IMR-90 (cell line): ENCODE measurements around the gene RASL11A. TPM values are rescaled to one million over a fixed set of nuclear protein-coding genes. Genes with fewer than 3 reads are reported as not detected.
A peak's percentile ranks its signal among the peaks of the same experiment; 100 is the strongest.

Experiments used
- ATAC-seq: fragments of 200-7000 bp; cut with Tn5 transposase; 2 replicates; pipeline ENCODE4 v1.9.1; 2020; ENCODE audit warnings: low read depth, mild to moderate bottlenecking, moderate library complexity
- BruUV-seq: library from RNA; stranded (reverse); fragments of 400-500 nt; replicated peaks from 2 replicates; lab custom pipeline; 2021; lab: Mats Ljungman, UMichigan
- CTCF ChIA-PET: fragments of 300-600 bp; formaldehyde crosslinking; extraction: SDS; loops from one replicate; lab custom pipeline; 2021; ENCODE audit warnings: antibody characterized with exemption; lab: Yijun Ruan, JAX
- POLR2A ChIA-PET: fragments of 300-600 bp; sonication (Branson Sonifier 250); formaldehyde crosslinking; loops from one replicate; lab custom pipeline; 2022; ENCODE audit warnings: antibody characterized with exemption; ENCODE audit not compliant: unreplicated experiment; lab: Charles Lee
- DNase-seq: peaks from one replicate; pipeline ENCODE4 v3.0.0; 2013
- H2AFZ ChIP-seq: replicated peaks from 2 replicates; pipeline ENCODE3; 2013; ENCODE audit warnings: low read length, mild to moderate bottlenecking; ENCODE audit not compliant: poor library complexity
- H2AK5ac ChIP-seq: 2 replicates; pipeline ENCODE4 v1.6.1; 2013; ENCODE audit warnings: low read depth, low read length, inconsistent platforms
- H2AK9ac ChIP-seq: replicated peaks from 2 replicates; pipeline ENCODE3; 2013; ENCODE audit warnings: mild to moderate bottlenecking, low read depth, low read length, moderate library complexity; ENCODE audit not compliant: poor library complexity
- H2BK120ac ChIP-seq: 2 replicates; pipeline ENCODE4 v1.6.1; 2013; ENCODE audit warnings: low read depth, low read length, inconsistent platforms
- H2BK15ac ChIP-seq: 3 replicates; pipeline ENCODE4 v1.6.1; 2013; ENCODE audit warnings: low read depth, low read length, inconsistent platforms
- H2BK20ac ChIP-seq: 2 replicates; pipeline ENCODE4 v1.6.1; 2013; ENCODE audit warnings: low read depth, mild to moderate bottlenecking, inconsistent platforms, low read length, moderate library complexity
- H2BK5ac ChIP-seq: 2 replicates; pipeline ENCODE4 v1.6.1; 2013; ENCODE audit warnings: mild to moderate bottlenecking, low read depth, low read length, inconsistent platforms; ENCODE audit not compliant: poor library complexity, severe bottlenecking
- H3K14ac ChIP-seq: replicated peaks from 2 replicates; pipeline ENCODE4 v1.6.1; 2013; ENCODE audit warnings: low read depth, low read length, inconsistent platforms
- H3K18ac ChIP-seq: 2 replicates; pipeline ENCODE4 v1.6.1; 2013; ENCODE audit warnings: low read depth, low read length, control low read depth
- H3K23ac ChIP-seq: 2 replicates; pipeline ENCODE4 v1.6.1; 2013; ENCODE audit warnings: low read depth, low read length, inconsistent platforms
- H3K27ac ChIP-seq: 2 replicates; pipeline ENCODE4 v1.5.1; 2013; ENCODE audit warnings: mild to moderate bottlenecking, control low read depth, low read length; ENCODE audit not compliant: insufficient read depth
- H3K27me3 ChIP-seq: 2 replicates; pipeline ENCODE4 v1.6.1; 2013; ENCODE audit warnings: low read length; ENCODE audit not compliant: control insufficient read depth, insufficient read depth
- H3K36me3 ChIP-seq: 2 replicates; pipeline ENCODE4 v1.6.1; 2013; ENCODE audit warnings: low read length, mixed read lengths; ENCODE audit not compliant: control insufficient read depth, insufficient read depth
- H3K4ac ChIP-seq: 2 replicates; pipeline ENCODE4 v1.6.1; 2013; ENCODE audit warnings: low read depth, low read length, inconsistent platforms
- H3K4me1 ChIP-seq: 2 replicates; pipeline ENCODE4 v1.6.1; 2013; ENCODE audit warnings: low read length, mixed read lengths; ENCODE audit not compliant: control insufficient read depth, insufficient read depth
- H3K4me2 ChIP-seq: 2 replicates; pipeline ENCODE4 v1.6.1; 2013; ENCODE audit warnings: low read depth, mild to moderate bottlenecking, control low read depth, low read length, moderate library complexity
- H3K4me3 ChIP-seq: 2 replicates; pipeline ENCODE4 v1.5.1; 2013; ENCODE audit warnings: low read depth, mild to moderate bottlenecking, control low read depth, low read length, moderate library complexity; ENCODE audit not compliant: insufficient read depth
- H3K56ac ChIP-seq: 2 replicates; pipeline ENCODE4 v1.6.1; 2013; ENCODE audit warnings: low read length, inconsistent platforms; ENCODE audit not compliant: insufficient read depth; ENCODE audit errors: extremely low read depth
- H3K79me1 ChIP-seq, 2 experiments: 2 replicates each; pipeline ENCODE4 v1.6.1; 2013; ENCODE audit warnings: low read length in 2 of 2, inconsistent platforms in 1 of 2, low read depth in 1 of 2
- H3K9ac ChIP-seq: 2 replicates; pipeline ENCODE4 v1.6.1; 2013; ENCODE audit warnings: low read depth, low read length, control low read depth
- H3K9me1 ChIP-seq: 2 replicates; pipeline ENCODE4 v1.6.1; 2013; ENCODE audit warnings: low read length, inconsistent platforms; ENCODE audit not compliant: insufficient read depth
- H3K9me3 ChIP-seq: 2 replicates; pipeline ENCODE4 v1.6.1; 2013; ENCODE audit warnings: low read length; ENCODE audit not compliant: control insufficient read depth, insufficient read depth
- H4K20me1 ChIP-seq: 2 replicates; pipeline ENCODE4 v1.6.1; 2013; ENCODE audit warnings: low read length, inconsistent platforms; ENCODE audit not compliant: insufficient read depth
- H4K5ac ChIP-seq: 2 replicates; pipeline ENCODE4 v1.6.1; 2013; ENCODE audit warnings: mild to moderate bottlenecking, low read depth, low read length, control low read depth
- H4K8ac ChIP-seq, 2 experiments: 2 replicates each; pipeline ENCODE4 v1.6.1; 2013; ENCODE audit warnings: low read depth in 2 of 2, low read length in 2 of 2, control low read depth in 1 of 2, inconsistent platforms in 1 of 2
- H4K91ac ChIP-seq: 2 replicates; pipeline ENCODE4 v1.6.1; 2013; ENCODE audit warnings: low read depth, low read length, inconsistent platforms; ENCODE audit not compliant: insufficient read depth
- BHLHE40 ChIP-seq: fragments of 150-350 bp; IDR thresholded peaks from 2 replicates; pipeline ENCODE4 v1.6.1; 2016; ENCODE audit warnings: mild to moderate bottlenecking, low read depth, low read length
- CEBPB ChIP-seq: IDR thresholded peaks from 2 replicates; pipeline ENCODE4 v1.6.1; 2012; ENCODE audit warnings: low read depth, low read length, improper control_type of control experiment
- CHD1 ChIP-seq: IDR thresholded peaks from 2 replicates; pipeline ENCODE4 v1.6.1; 2012; ENCODE audit warnings: low read depth, low read length, improper control_type of control experiment
- FOS ChIP-seq: fragments of 150-350 bp; IDR thresholded peaks from 2 replicates; pipeline ENCODE4 v1.6.1; 2016; ENCODE audit warnings: low read depth, low read length
- MAFK ChIP-seq: IDR thresholded peaks from 2 replicates; pipeline ENCODE4 v1.6.1; 2012; ENCODE audit warnings: low read depth, low read length, improper control_type of control experiment
- MAZ ChIP-seq: IDR thresholded peaks from 2 replicates; pipeline ENCODE4 v1.6.1; 2012; ENCODE audit warnings: low read depth, mild to moderate bottlenecking, low read length, improper control_type of control experiment, moderate library complexity, borderline replicate concordance
- MXI1 ChIP-seq: IDR thresholded peaks from 2 replicates; pipeline ENCODE4 v1.6.1; 2012; ENCODE audit warnings: low read depth, mild to moderate bottlenecking, low read length, moderate library complexity, borderline replicate concordance
- POLR2A ChIP-seq: IDR thresholded peaks from 2 replicates; pipeline ENCODE4 v1.6.1; 2012; ENCODE audit warnings: mild to moderate bottlenecking, low read depth, low read length
- RAD21 ChIP-seq: IDR thresholded peaks from 2 replicates; pipeline ENCODE4 v1.6.1; 2012; ENCODE audit warnings: low read length, improper control_type of control experiment
- RCOR1 ChIP-seq: IDR thresholded peaks from 2 replicates; pipeline ENCODE4 v1.6.1; 2012; ENCODE audit warnings: mild to moderate bottlenecking, low read length, improper control_type of control experiment; ENCODE audit not compliant: insufficient replicate concordance
- RFX5 ChIP-seq: IDR thresholded peaks from 2 replicates; pipeline ENCODE4 v1.8.0; 2012; ENCODE audit warnings: low read depth, mild to moderate bottlenecking, low read length, moderate library complexity
- SMC3 ChIP-seq: fragments of 150-350 bp; IDR thresholded peaks from 2 replicates; pipeline ENCODE4 v1.6.1; 2016; ENCODE audit warnings: low read depth, mild to moderate bottlenecking, antibody characterized with exemption, low read length, moderate library complexity
- WGBS, 2 experiments: methylation state at CpG; one replicate each; pipeline versions ENCODE4 v1.1.5 to v1.1.7; 2013; ENCODE audit warnings: missing lambda C conversion rate in 2 of 2; ENCODE audit not compliant: insufficient read length in 1 of 2; ENCODE audit errors: extremely low coverage in 2 of 2; 5-methylcytosine and 5-hydroxymethylcytosine counted together
- dilution Hi-C: fragments of 300-500 bp; cut with HindIII; formaldehyde crosslinking; loops from one replicate; pipeline ENCODE4 v1.14.3; 2018; ENCODE audit warnings: low sequenced_read_pairs; ENCODE audit not compliant: unreplicated experiment
- in situ Hi-C: fragments of 300-500 bp; cut with MboI; formaldehyde crosslinking; loops from 3 replicates; pipeline ENCODE4 v1.14.3; 2019; ENCODE audit warnings: low sequenced_read_pairs, inconsistent platforms, mixed read lengths
- intact Hi-C: fragments of 100-400 bp; cut with micrococcal nuclease; formaldehyde crosslinking; loops from 2 replicates; pipeline ENCODE4 v1.10.0; 2022
- polyA plus RNA-seq, 3 experiments: library from polyadenylated mRNA; depleted of rRNA; stranded (reverse); fragments of >200 nt; gene quantifications; 2 replicates each; pipeline ENCODE4 v1.2.3, GENCODE V29; 2012; ENCODE audit warnings: low replicate concordance in 1 of 3
- total RNA-seq: library from RNA; depleted of rRNA; stranded (reverse); fragments of >200 nt; gene quantifications from 2 replicates; pipeline ENCODE4 v1.2.3, GENCODE V29; 2012
- TF ChIP-seq, protein P1 (sequence below): fragments of 150-350 bp; IDR thresholded peaks from 2 replicates; pipeline ENCODE4 v1.6.1; 2017; ENCODE audit warnings: mild to moderate bottlenecking, antibody characterized with exemption, low read length, low read depth
- TF ChIP-seq, protein P2 (sequence below): fragments of 150-350 bp; IDR thresholded peaks from 2 replicates; pipeline ENCODE4 v1.6.1; 2016; ENCODE audit warnings: low read depth, mild to moderate bottlenecking, low read length, moderate library complexity, borderline replicate concordance

The RASL11A gene
- total and polyA plus RNA-seq, 2 of the 4 experiments (the other 2 are of a cell fraction): 10.4 to 18.5 TPM

DNA sequence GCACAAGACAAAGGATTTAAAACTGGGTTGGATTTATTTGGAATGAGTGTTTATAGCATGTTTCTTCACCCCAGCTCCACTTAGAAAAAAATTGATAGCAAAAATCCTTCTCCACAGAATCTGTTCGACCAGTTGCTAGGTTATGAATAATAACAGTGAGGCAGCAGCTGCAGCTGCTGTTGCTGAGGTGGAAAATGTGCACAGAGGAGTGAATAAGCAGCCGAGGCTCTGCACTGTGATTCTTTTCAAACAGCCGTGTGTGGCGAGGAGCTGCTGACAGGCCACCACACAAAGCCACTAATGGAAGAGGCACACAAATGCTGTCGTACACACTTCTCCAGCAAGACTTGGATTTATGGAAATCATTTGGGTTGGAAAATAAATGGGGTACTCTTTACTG is 6.4 kb upstream of the RASL11A start (continued):
- TF ChIP-seq MXI1: peak; percentile 61; the same call in 1 of the 2 replicates

DNA sequence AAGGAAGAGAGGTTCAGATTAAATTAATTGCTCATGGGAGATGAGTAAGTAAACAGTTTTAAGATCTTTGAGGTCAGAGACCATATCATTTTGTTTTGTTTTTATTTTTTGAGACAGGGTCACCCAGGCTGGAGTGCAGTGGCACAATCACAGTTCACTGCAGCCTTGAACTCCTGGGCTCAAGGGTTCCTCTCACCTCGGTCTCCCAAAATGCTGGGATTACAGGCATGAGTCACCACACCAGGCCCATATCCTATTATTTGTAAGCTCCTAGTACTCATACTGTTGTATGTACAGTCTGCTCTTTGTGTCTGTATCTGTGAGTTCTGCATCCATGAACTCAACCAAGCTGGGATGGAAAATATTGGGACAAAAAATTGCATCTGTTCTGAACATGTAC is 6.0 kb upstream of the RASL11A start:
- H2AK5ac ChIP-seq: no peak overlapping the region
- in situ Hi-C loops (no loop called here), intact Hi-C loops (no loop called here), dilution Hi-C loops (no loop called here)
- no peak overlapping the region for H2BK5ac ChIP-seq
- H4K20me1 ChIP-seq: peaks cover 4% of the 10 kb centered on the region; the same call in 1 of the 2 replicates
- H3K9me1 ChIP-seq: peaks cover 4% of the 10 kb centered on the region
- H4K91ac ChIP-seq: no peak overlapping the region
- no peak overlapping the region for H3K23ac ChIP-seq
- no peak overlapping the region for H3K56ac ChIP-seq
- H3K4me3 ChIP-seq: no peak overlapping the region
- DNase-seq: no peak
- no peak overlapping the region for H2AFZ ChIP-seq
- no peak overlapping the region for H2AK9ac ChIP-seq
- H3K4me2 ChIP-seq: no peak overlapping the region
- no peak overlapping the region for H3K27ac ChIP-seq
- no CpG with 5 or more reads among the region's 1 CpG for WGBS, 2 experiments
- H4K8ac ChIP-seq: no peak overlapping the region
- H3K18ac ChIP-seq: no peak overlapping the region
- ChIA-PET CTCF (no interaction called here), POLR2A (interaction anchor here (0.5 kb wide), 1 partner anchor 21 kb away, joined by 3 read pairs; no protein-coding TSS in a partner anchor)
- H3K79me1 ChIP-seq: peaks cover 4 to 15% of the 10 kb centered on the region in 2 experiments; a peak in 3 of 4 replicates
- H3K9me3 ChIP-seq: no peaks in the 10 kb centered on the region
- no peak overlapping the region for H2BK20ac ChIP-seq
- peaks cover 6% of the 10 kb centered on the region for H3K36me3 ChIP-seq
- H2BK120ac ChIP-seq: no peak overlapping the region
- no peak overlapping the region for H3K14ac ChIP-seq
- no peak overlapping the region for H2BK15ac ChIP-seq
- no peaks in the 10 kb centered on the region for H3K27me3 ChIP-seq
- no peak overlapping the region for H4K5ac ChIP-seq
- no TSS peak for BruUV-seq
- H3K4ac ChIP-seq: no peak overlapping the region
- peaks cover 4% of the 10 kb centered on the region; the same call in 1 of the 2 replicates for H3K4me1 ChIP-seq
- no peak overlapping the region for H3K9ac ChIP-seq
- no peak for ATAC-seq
- TF ChIP-seq RAD21: no peak
- no peak for TF ChIP-seq CEBPB
- TF ChIP-seq MAZ: no peak
- TF ChIP-seq RCOR1: no peak
- no peak for TF ChIP-seq FOS
- TF ChIP-seq CHD1: no peak
- no peak for TF ChIP-seq POLR2A
- TF ChIP-seq BHLHE40: no peak
- TF ChIP-seq, protein P1, sequence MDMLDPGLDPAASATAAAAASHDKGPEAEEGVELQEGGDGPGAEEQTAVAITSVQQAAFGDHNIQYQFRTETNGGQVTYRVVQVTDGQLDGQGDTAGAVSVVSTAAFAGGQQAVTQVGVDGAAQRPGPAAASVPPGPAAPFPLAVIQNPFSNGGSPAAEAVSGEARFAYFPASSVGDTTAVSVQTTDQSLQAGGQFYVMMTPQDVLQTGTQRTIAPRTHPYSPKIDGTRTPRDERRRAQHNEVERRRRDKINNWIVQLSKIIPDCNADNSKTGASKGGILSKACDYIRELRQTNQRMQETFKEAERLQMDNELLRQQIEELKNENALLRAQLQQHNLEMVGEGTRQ: no peak
- no peak for TF ChIP-seq MAFK
- TF ChIP-seq, protein P2, sequence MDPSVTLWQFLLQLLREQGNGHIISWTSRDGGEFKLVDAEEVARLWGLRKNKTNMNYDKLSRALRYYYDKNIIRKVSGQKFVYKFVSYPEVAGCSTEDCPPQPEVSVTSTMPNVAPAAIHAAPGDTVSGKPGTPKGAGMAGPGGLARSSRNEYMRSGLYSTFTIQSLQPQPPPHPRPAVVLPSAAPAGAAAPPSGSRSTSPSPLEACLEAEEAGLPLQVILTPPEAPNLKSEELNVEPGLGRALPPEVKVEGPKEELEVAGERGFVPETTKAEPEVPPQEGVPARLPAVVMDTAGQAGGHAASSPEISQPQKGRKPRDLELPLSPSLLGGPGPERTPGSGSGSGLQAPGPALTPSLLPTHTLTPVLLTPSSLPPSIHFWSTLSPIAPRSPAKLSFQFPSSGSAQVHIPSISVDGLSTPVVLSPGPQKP: no peak
- no peak for TF ChIP-seq SMC3
- no peak for TF ChIP-seq RFX5
- no peak for TF ChIP-seq MXI1
